IMR-90 (cell line): ENCODE measurements around the gene TRIM46. TPM values are rescaled to one million over a fixed set of nuclear protein-coding genes. Genes with fewer than 3 reads are reported as not detected.
"Not testable (repeated sequence)": the region's sequence is repeated elsewhere in the genome, so short reads cannot be mapped to it uniquely, and the experiment has no call there.

ENCODE experiments used
- ATAC-seq: fragments of 200-7000 bp; cut with Tn5 transposase; 2 replicates; pipeline ENCODE4 v1.9.1; 2020; ENCODE audit warnings: low read depth, mild to moderate bottlenecking, moderate library complexity
- BruUV-seq: library from RNA; stranded (reverse); fragments of 400-500 nt; replicated peaks from 2 replicates; lab custom pipeline; 2021; lab: Mats Ljungman, UMichigan
- CTCF ChIA-PET: fragments of 300-600 bp; formaldehyde crosslinking; extraction: SDS; loops from one replicate; lab custom pipeline; 2021; ENCODE audit warnings: antibody characterized with exemption; lab: Yijun Ruan, JAX
- POLR2A ChIA-PET: fragments of 300-600 bp; sonication (Branson Sonifier 250); formaldehyde crosslinking; loops from one replicate; lab custom pipeline; 2022; ENCODE audit warnings: antibody characterized with exemption; ENCODE audit not compliant: unreplicated experiment; lab: Charles Lee
- DNase-seq: peaks from one replicate; pipeline ENCODE4 v3.0.0; 2013
- H2AFZ ChIP-seq: replicated peaks from 2 replicates; pipeline ENCODE3; 2013; ENCODE audit warnings: low read length, mild to moderate bottlenecking; ENCODE audit not compliant: poor library complexity
- H2AK5ac ChIP-seq: 2 replicates; pipeline ENCODE4 v1.6.1; 2013; ENCODE audit warnings: low read depth, low read length, inconsistent platforms
- H2AK9ac ChIP-seq: replicated peaks from 2 replicates; pipeline ENCODE3; 2013; ENCODE audit warnings: mild to moderate bottlenecking, low read depth, low read length, moderate library complexity; ENCODE audit not compliant: poor library complexity
- H2BK120ac ChIP-seq: 2 replicates; pipeline ENCODE4 v1.6.1; 2013; ENCODE audit warnings: low read depth, low read length, inconsistent platforms
- H2BK15ac ChIP-seq: 3 replicates; pipeline ENCODE4 v1.6.1; 2013; ENCODE audit warnings: low read depth, low read length, inconsistent platforms
- H2BK20ac ChIP-seq: 2 replicates; pipeline ENCODE4 v1.6.1; 2013; ENCODE audit warnings: low read depth, mild to moderate bottlenecking, inconsistent platforms, low read length, moderate library complexity
- H2BK5ac ChIP-seq: 2 replicates; pipeline ENCODE4 v1.6.1; 2013; ENCODE audit warnings: mild to moderate bottlenecking, low read depth, low read length, inconsistent platforms; ENCODE audit not compliant: poor library complexity, severe bottlenecking
- H3K14ac ChIP-seq: replicated peaks from 2 replicates; pipeline ENCODE4 v1.6.1; 2013; ENCODE audit warnings: low read depth, low read length, inconsistent platforms
- H3K18ac ChIP-seq: 2 replicates; pipeline ENCODE4 v1.6.1; 2013; ENCODE audit warnings: low read depth, low read length, control low read depth
- H3K23ac ChIP-seq: 2 replicates; pipeline ENCODE4 v1.6.1; 2013; ENCODE audit warnings: low read depth, low read length, inconsistent platforms
- H3K27ac ChIP-seq: 2 replicates; pipeline ENCODE4 v1.5.1; 2013; ENCODE audit warnings: mild to moderate bottlenecking, control low read depth, low read length; ENCODE audit not compliant: insufficient read depth
- H3K27me3 ChIP-seq: 2 replicates; pipeline ENCODE4 v1.6.1; 2013; ENCODE audit warnings: low read length; ENCODE audit not compliant: control insufficient read depth, insufficient read depth
- H3K36me3 ChIP-seq: 2 replicates; pipeline ENCODE4 v1.6.1; 2013; ENCODE audit warnings: low read length, mixed read lengths; ENCODE audit not compliant: control insufficient read depth, insufficient read depth
- H3K4ac ChIP-seq: 2 replicates; pipeline ENCODE4 v1.6.1; 2013; ENCODE audit warnings: low read depth, low read length, inconsistent platforms
- H3K4me1 ChIP-seq: 2 replicates; pipeline ENCODE4 v1.6.1; 2013; ENCODE audit warnings: low read length, mixed read lengths; ENCODE audit not compliant: control insufficient read depth, insufficient read depth
- H3K4me2 ChIP-seq: 2 replicates; pipeline ENCODE4 v1.6.1; 2013; ENCODE audit warnings: low read depth, mild to moderate bottlenecking, control low read depth, low read length, moderate library complexity
- H3K4me3 ChIP-seq: 2 replicates; pipeline ENCODE4 v1.5.1; 2013; ENCODE audit warnings: low read depth, mild to moderate bottlenecking, control low read depth, low read length, moderate library complexity; ENCODE audit not compliant: insufficient read depth
- H3K56ac ChIP-seq: 2 replicates; pipeline ENCODE4 v1.6.1; 2013; ENCODE audit warnings: low read length, inconsistent platforms; ENCODE audit not compliant: insufficient read depth; ENCODE audit errors: extremely low read depth
- H3K79me1 ChIP-seq, 2 experiments: 2 replicates each; pipeline ENCODE4 v1.6.1; 2013; ENCODE audit warnings: low read length in 2 of 2, inconsistent platforms in 1 of 2, low read depth in 1 of 2
- H3K9ac ChIP-seq: 2 replicates; pipeline ENCODE4 v1.6.1; 2013; ENCODE audit warnings: low read depth, low read length, control low read depth
- H3K9me1 ChIP-seq: 2 replicates; pipeline ENCODE4 v1.6.1; 2013; ENCODE audit warnings: low read length, inconsistent platforms; ENCODE audit not compliant: insufficient read depth
- H3K9me3 ChIP-seq: 2 replicates; pipeline ENCODE4 v1.6.1; 2013; ENCODE audit warnings: low read length; ENCODE audit not compliant: control insufficient read depth, insufficient read depth
- H4K20me1 ChIP-seq: 2 replicates; pipeline ENCODE4 v1.6.1; 2013; ENCODE audit warnings: low read length, inconsistent platforms; ENCODE audit not compliant: insufficient read depth
- H4K5ac ChIP-seq: 2 replicates; pipeline ENCODE4 v1.6.1; 2013; ENCODE audit warnings: mild to moderate bottlenecking, low read depth, low read length, control low read depth
- H4K8ac ChIP-seq, 2 experiments: 2 replicates each; pipeline ENCODE4 v1.6.1; 2013; ENCODE audit warnings: low read depth in 2 of 2, low read length in 2 of 2, control low read depth in 1 of 2, inconsistent platforms in 1 of 2
- H4K91ac ChIP-seq: 2 replicates; pipeline ENCODE4 v1.6.1; 2013; ENCODE audit warnings: low read depth, low read length, inconsistent platforms; ENCODE audit not compliant: insufficient read depth
- FOS ChIP-seq: fragments of 150-350 bp; IDR thresholded peaks from 2 replicates; pipeline ENCODE4 v1.6.1; 2016; ENCODE audit warnings: low read depth, low read length
- RAD21 ChIP-seq: IDR thresholded peaks from 2 replicates; pipeline ENCODE4 v1.6.1; 2012; ENCODE audit warnings: low read length, improper control_type of control experiment
- RFX5 ChIP-seq: IDR thresholded peaks from 2 replicates; pipeline ENCODE4 v1.8.0; 2012; ENCODE audit warnings: low read depth, mild to moderate bottlenecking, low read length, moderate library complexity
- WGBS, 2 experiments: methylation state at CpG; one replicate each; pipeline versions ENCODE4 v1.1.5 to v1.1.7; 2013; ENCODE audit warnings: missing lambda C conversion rate in 2 of 2; ENCODE audit not compliant: insufficient read length in 1 of 2; ENCODE audit errors: extremely low coverage in 2 of 2; 5-methylcytosine and 5-hydroxymethylcytosine counted together
- dilution Hi-C: fragments of 300-500 bp; cut with HindIII; formaldehyde crosslinking; loops from one replicate; pipeline ENCODE4 v1.14.3; 2018; ENCODE audit warnings: low sequenced_read_pairs; ENCODE audit not compliant: unreplicated experiment
- in situ Hi-C: fragments of 300-500 bp; cut with MboI; formaldehyde crosslinking; loops from 3 replicates; pipeline ENCODE4 v1.14.3; 2019; ENCODE audit warnings: low sequenced_read_pairs, inconsistent platforms, mixed read lengths
- intact Hi-C: fragments of 100-400 bp; cut with micrococcal nuclease; formaldehyde crosslinking; loops from 2 replicates; pipeline ENCODE4 v1.10.0; 2022
- polyA plus RNA-seq, 3 experiments: library from polyadenylated mRNA; depleted of rRNA; stranded (reverse); fragments of >200 nt; gene quantifications; 2 replicates each; pipeline ENCODE4 v1.2.3, GENCODE V29; 2012; ENCODE audit warnings: low replicate concordance in 1 of 3
- total RNA-seq: library from RNA; depleted of rRNA; stranded (reverse); fragments of >200 nt; gene quantifications from 2 replicates; pipeline ENCODE4 v1.2.3, GENCODE V29; 2012

TRIM46 gene
- total and polyA plus RNA-seq, 2 of the 4 experiments (the other 2 are of a cell fraction): 2.3 to 6.2 TPM

- no peak overlapping the region for H2BK120ac ChIP-seq
These were observed 28.2 kb upstream of the TRIM46 start for GRCh38 chr1:155145491-155145890.

DNA sequence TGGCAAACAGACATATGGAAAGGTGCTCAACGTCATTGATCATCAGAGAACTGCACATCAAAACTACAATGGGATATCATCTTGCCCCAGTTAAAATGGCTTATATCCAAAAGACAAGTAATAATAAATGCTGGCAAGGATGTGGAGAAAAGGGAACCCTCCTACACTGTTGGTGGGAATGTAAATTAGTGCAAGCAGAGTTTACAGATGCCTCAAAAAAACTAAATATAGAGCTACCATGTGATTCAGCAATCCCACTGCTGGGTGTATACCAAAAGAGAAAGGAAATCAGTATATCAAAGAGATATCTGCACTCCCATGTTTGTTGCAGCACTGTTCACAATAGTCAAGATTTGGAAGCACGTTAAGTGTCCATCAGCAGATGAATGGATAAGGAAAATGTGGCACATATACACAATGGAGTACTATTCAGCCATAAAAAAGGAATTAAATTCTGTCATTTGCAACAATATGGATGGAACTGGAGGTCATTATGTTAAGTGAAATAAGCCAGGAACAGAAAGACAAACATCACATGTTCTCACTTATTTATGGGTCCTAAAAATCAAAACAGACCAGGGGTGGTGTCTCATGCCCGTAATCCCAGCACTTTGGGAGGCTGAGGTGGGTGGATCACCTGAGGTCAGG lies 17.5 kb upstream of the TRIM46 start:
- H3K56ac ChIP-seq, H3K27me3 ChIP-seq, in situ Hi-C loops, H3K9me1 ChIP-seq, H2BK5ac ChIP-seq, H3K23ac ChIP-seq, H2AFZ ChIP-seq, H2BK120ac ChIP-seq, ATAC-seq, DNase-seq, H4K20me1 ChIP-seq, H3K18ac ChIP-seq, H3K4ac ChIP-seq, dilution Hi-C loops, H3K9ac ChIP-seq, H3K9me3 ChIP-seq, H3K4me3 ChIP-seq, H2AK5ac ChIP-seq, BruUV-seq, H3K27ac ChIP-seq, H2BK20ac ChIP-seq, H3K79me1 ChIP-seq, H3K4me2 ChIP-seq, H4K91ac ChIP-seq, H2AK9ac ChIP-seq, H3K36me3 ChIP-seq, H3K14ac ChIP-seq, POLR2A ChIA-PET, H4K5ac ChIP-seq, H4K8ac ChIP-seq, H2BK15ac ChIP-seq, CTCF ChIA-PET, intact Hi-C loops, H3K4me1 ChIP-seq: not testable (repeated sequence)
- no CpG with 5 or more reads among the region's 3 CpGs for WGBS, 2 experiments

More at GRCh38 chr1:155145491-155145890, 28.2 kb upstream of the TRIM46 start:
- intact Hi-C loops: no loop called here
- Histone ChIP-seq H2AK5ac (no peak overlapping the region), H3K56ac (no peak overlapping the region), H4K5ac (no peak overlapping the region), H3K9me3 (no peaks in the 10 kb centered on the region), H2AK9ac (no peak overlapping the region), H3K9me1 (no peaks in the 10 kb centered on the region), H3K9ac (no peak overlapping the region), H2BK20ac (no peak overlapping the region), H3K4me1 (no peaks in the 10 kb centered on the region), H3K27ac (no peak overlapping the region), H2BK15ac (no peak overlapping the region), H3K23ac (no peak overlapping the region), H3K4me3 (no peak overlapping the region), H3K4ac (no peak overlapping the region), H4K91ac (no peak overlapping the region), H3K36me3 (no peaks in the 10 kb centered on the region), H3K79me1 (no peaks in the 10 kb centered on the region), H2AFZ (no peak overlapping the region), H4K20me1 (no peaks in the 10 kb centered on the region), H3K4me2 (no peak overlapping the region), H3K14ac (no peak overlapping the region), H3K18ac (no peak overlapping the region), H3K27me3 (peaks cover 16% of the 10 kb centered on the region), H4K8ac (no peak overlapping the region), H2BK5ac (no peak overlapping the region)
- ChIA-PET CTCF (interaction anchor here (0.6 to 0.9 kb wide), 2 partner anchors 54 to 502 kb away, joined by 3 read pairs; no protein-coding TSS in a partner anchor), POLR2A (no interaction called here)
- ATAC-seq (no peak), DNase-seq (no peak)
- dilution Hi-C loops: no loop called here
- in situ Hi-C loops: no loop called here
- no TSS peak for BruUV-seq
- TF ChIP-seq RFX5 (no peak), FOS (no peak), RAD21 (no peak)
- no CpG with 5 or more reads among the region's 3 CpGs for WGBS, 2 experiments
